Panc1 (cell line): ENCODE data around the gene COL16A1. TPM values are rescaled to one million over a fixed set of nuclear protein-coding genes. Genes with fewer than 3 reads are reported as not detected.

Experiments
- ATAC-seq: fragments of 200-7000 bp; cut with Tn5 transposase; 2 replicates; pipeline ENCODE4 v1.9.1; 2020; ENCODE audit warnings: mild to moderate bottlenecking, moderate library complexity
- BruUV-seq: library from RNA; stranded (reverse); fragments of 400-500 nt; replicated peaks from 2 replicates; lab custom pipeline; 2021; lab: Mats Ljungman, UMichigan
- CTCF ChIA-PET: fragments of 300-600 bp; sonication (Branson Sonifier 250); formaldehyde crosslinking; loops from one replicate; lab custom pipeline; 2022; ENCODE audit warnings: antibody characterized with exemption; lab: Charles Lee
- POLR2A ChIA-PET: fragments of 300-600 bp; sonication (Branson Sonifier 250); formaldehyde crosslinking; loops from one replicate; lab custom pipeline; 2022; ENCODE audit warnings: antibody characterized with exemption; lab: Charles Lee
- DNase-seq: peaks from one replicate; pipeline ENCODE4 v3.0.0-alpha.2; 2010; ENCODE audit warnings: low read depth, low spot score
- H3K27ac ChIP-seq: 2 replicates; pipeline ENCODE4 v1.5.1; 2011; ENCODE audit warnings: mild to moderate bottlenecking, low read length, inconsistent platforms
- H3K27me3 ChIP-seq: fragments of 200-500 bp; sonication (Bioruptor generic); 2 replicates; pipeline ENCODE4 v1.6.0; 2014; ENCODE audit warnings: low read length, inconsistent platforms; ENCODE audit not compliant: control insufficient read depth, insufficient read depth
- H3K36me3 ChIP-seq: fragments of 200-500 bp; sonication (Bioruptor generic); 2 replicates; pipeline ENCODE4 v1.5.1; 2014; ENCODE audit warnings: inconsistent platforms, mild to moderate bottlenecking, low read length, moderate library complexity; ENCODE audit not compliant: control insufficient read depth, insufficient read depth
- H3K4me1 ChIP-seq: 2 replicates; pipeline ENCODE4 v1.5.1; 2011; ENCODE audit warnings: inconsistent platforms, mild to moderate bottlenecking, low read length, moderate library complexity; ENCODE audit not compliant: control insufficient read depth, insufficient read depth
- H3K4me3 ChIP-seq, 2 experiments: 2 replicates each; pipeline ENCODE4 v1.5.1; 2011 to 2012; ENCODE audit warnings: low read depth in 2 of 2, low read length in 2 of 2, mild to moderate bottlenecking in 2 of 2, inconsistent platforms in 1 of 2, moderate library complexity in 1 of 2
- H3K9me3 ChIP-seq: fragments of 200-500 bp; sonication (Bioruptor generic); 2 replicates; pipeline ENCODE4 v1.5.1; 2014; ENCODE audit warnings: low read depth, mild to moderate bottlenecking, inconsistent platforms, low read length, moderate library complexity; ENCODE audit not compliant: control insufficient read depth, insufficient read depth
- POLR2AphosphoS5 ChIP-seq: IDR thresholded peaks from 2 replicates; pipeline ENCODE4 v1.6.1; 2012; ENCODE audit warnings: mild to moderate bottlenecking, low read depth, low read length, moderate library complexity
- SIN3A ChIP-seq: IDR thresholded peaks from 2 replicates; pipeline ENCODE4 v1.6.1; 2012; ENCODE audit warnings: low read depth, mild to moderate bottlenecking, low read length, moderate library complexity, borderline replicate concordance; ENCODE audit not compliant: insufficient read depth
- TCF7L2 ChIP-seq: IDR thresholded peaks from 2 replicates; pipeline ENCODE4 v1.6.1; 2011; ENCODE audit warnings: mild to moderate bottlenecking, low read depth, low read length, inconsistent platforms
- in situ Hi-C: cut with HindIII; loops from 2 replicates; pipeline ENCODE4 v1.10.0; 2016; ENCODE audit warnings: low sequenced_read_pairs, low pct_unique_long_range_greater_than_20kb
- intact Hi-C: fragments of 100-400 bp; cut with micrococcal nuclease; formaldehyde crosslinking; loops from one replicate; pipeline ENCODE4 v1.10.0; 2022; ENCODE audit not compliant: unreplicated experiment
- total RNA-seq: library from RNA; stranded (reverse); gene quantifications from one replicate; pipeline ENCODE4 v1.2.1, GENCODE V29; 2021; ENCODE audit not compliant: unreplicated experiment
- TF ChIP-seq, protein P1 (sequence below): fragments of 450-650 bp; IDR thresholded peaks from 2 replicates; pipeline ENCODE4 v1.5.1; 2017; ENCODE audit warnings: mild to moderate bottlenecking
- TF ChIP-seq, protein P2 (sequence below), 2 experiments: IDR thresholded peaks; 2 replicates each; pipeline ENCODE4 v1.6.1; 2011 to 2012; ENCODE audit warnings: low read depth in 2 of 2, control low read depth in 1 of 2, low read length in 1 of 2, mild to moderate bottlenecking in 1 of 2, moderate library complexity in 1 of 2; ENCODE audit not compliant: insufficient read depth in 1 of 2

Gene COL16A1
- total RNA-seq, 1 experiment from 2014 or later: 7.6 TPM

DNA sequence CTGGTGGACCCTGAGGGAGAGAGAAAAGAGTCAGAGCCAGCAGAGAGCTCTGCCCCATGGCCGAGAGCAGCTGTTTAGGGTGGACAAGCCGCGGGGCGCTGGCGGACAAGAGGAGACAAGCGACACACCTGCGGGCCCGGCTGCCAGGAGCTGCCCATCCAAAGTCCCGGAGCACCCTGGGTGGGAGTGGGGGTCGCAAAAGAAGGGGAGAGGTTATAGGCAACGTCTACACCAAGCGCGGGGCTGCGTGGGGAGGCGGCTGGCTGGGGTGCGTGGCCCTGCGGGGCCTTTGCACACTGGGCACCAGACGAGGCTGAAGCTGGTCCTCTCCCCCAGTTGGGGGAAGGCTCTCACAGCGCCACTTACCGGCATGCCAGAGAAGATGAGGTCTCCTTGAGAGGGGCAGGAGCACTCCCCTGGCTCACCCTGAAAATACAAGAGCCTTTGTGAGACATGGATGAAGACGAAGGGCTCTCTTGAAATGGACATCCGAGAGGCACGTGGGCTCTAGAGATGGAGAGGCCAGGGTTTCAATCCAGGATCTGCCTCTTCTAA, 24.1 kb downstream of the COL16A1 start:
- Histone ChIP-seq H3K9me3 (no peaks in the 10 kb centered on the region), H3K27me3 (no peaks in the 10 kb centered on the region), H3K36me3 (no peaks in the 10 kb centered on the region), H3K27ac (no peak overlapping the region), H3K4me3 (no peak overlapping the region), H3K4me1 (no peaks in the 10 kb centered on the region; the same call in 1 of the 2 replicates)
- ChIA-PET POLR2A (no interaction called here), CTCF (interaction anchor here (0.5 kb wide), 1 partner anchor 63 kb away, joined by 21 read pairs; no protein-coding TSS in a partner anchor)
- ATAC-seq (no peak), DNase-seq (no peak)
- intact Hi-C loops: no loop called here
- in situ Hi-C loops: no loop called here
- BruUV-seq: no TSS peak
- no peak for TF ChIP-seq TCF7L2
- TF ChIP-seq SIN3A: no peak

GRCh38 chr1:31679091-31679490, 24.7 kb downstream of the COL16A1 start:
- ATAC-seq (no peak), DNase-seq (no peak)
- Histone ChIP-seq H3K4me1 (no peaks in the 10 kb centered on the region; the same call in 1 of the 2 replicates), H3K36me3 (no peaks in the 10 kb centered on the region), H3K27me3 (no peaks in the 10 kb centered on the region), H3K4me3 (no peak overlapping the region), H3K9me3 (no peaks in the 10 kb centered on the region), H3K27ac (no peak overlapping the region)
- BruUV-seq: no TSS peak
- ChIA-PET CTCF (no interaction called here), POLR2A (no interaction called here)
- in situ Hi-C loops (no loop called here), intact Hi-C loops (no loop called here)
- TF ChIP-seq, protein P1, sequence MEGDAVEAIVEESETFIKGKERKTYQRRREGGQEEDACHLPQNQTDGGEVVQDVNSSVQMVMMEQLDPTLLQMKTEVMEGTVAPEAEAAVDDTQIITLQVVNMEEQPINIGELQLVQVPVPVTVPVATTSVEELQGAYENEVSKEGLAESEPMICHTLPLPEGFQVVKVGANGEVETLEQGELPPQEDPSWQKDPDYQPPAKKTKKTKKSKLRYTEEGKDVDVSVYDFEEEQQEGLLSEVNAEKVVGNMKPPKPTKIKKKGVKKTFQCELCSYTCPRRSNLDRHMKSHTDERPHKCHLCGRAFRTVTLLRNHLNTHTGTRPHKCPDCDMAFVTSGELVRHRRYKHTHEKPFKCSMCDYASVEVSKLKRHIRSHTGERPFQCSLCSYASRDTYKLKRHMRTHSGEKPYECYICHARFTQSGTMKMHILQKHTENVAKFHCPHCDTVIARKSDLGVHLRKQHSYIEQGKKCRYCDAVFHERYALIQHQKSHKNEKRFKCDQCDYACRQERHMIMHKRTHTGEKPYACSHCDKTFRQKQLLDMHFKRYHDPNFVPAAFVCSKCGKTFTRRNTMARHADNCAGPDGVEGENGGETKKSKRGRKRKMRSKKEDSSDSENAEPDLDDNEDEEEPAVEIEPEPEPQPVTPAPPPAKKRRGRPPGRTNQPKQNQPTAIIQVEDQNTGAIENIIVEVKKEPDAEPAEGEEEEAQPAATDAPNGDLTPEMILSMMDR: no peak
- TF ChIP-seq, protein P2, sequence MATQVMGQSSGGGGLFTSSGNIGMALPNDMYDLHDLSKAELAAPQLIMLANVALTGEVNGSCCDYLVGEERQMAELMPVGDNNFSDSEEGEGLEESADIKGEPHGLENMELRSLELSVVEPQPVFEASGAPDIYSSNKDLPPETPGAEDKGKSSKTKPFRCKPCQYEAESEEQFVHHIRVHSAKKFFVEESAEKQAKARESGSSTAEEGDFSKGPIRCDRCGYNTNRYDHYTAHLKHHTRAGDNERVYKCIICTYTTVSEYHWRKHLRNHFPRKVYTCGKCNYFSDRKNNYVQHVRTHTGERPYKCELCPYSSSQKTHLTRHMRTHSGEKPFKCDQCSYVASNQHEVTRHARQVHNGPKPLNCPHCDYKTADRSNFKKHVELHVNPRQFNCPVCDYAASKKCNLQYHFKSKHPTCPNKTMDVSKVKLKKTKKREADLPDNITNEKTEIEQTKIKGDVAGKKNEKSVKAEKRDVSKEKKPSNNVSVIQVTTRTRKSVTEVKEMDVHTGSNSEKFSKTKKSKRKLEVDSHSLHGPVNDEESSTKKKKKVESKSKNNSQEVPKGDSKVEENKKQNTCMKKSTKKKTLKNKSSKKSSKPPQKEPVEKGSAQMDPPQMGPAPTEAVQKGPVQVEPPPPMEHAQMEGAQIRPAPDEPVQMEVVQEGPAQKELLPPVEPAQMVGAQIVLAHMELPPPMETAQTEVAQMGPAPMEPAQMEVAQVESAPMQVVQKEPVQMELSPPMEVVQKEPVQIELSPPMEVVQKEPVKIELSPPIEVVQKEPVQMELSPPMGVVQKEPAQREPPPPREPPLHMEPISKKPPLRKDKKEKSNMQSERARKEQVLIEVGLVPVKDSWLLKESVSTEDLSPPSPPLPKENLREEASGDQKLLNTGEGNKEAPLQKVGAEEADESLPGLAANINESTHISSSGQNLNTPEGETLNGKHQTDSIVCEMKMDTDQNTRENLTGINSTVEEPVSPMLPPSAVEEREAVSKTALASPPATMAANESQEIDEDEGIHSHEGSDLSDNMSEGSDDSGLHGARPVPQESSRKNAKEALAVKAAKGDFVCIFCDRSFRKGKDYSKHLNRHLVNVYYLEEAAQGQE (IDR thresholded peaks at IDR 0.05; ENCODE audit: insufficient read depth in 1 of 2, low read depth in 2 of 2, low read length in 1 of 2): no peak
- TF ChIP-seq POLR2AphosphoS5: no peak
- no peak for TF ChIP-seq TCF7L2
- no peak for TF ChIP-seq SIN3A

GRCh38 chr1:31678681-31679080, 25.1 kb downstream of the COL16A1 start:
- ATAC-seq: no peak
- BruUV-seq: no TSS peak
- Histone ChIP-seq H3K4me3 (no peak overlapping the region), H3K9me3 (no peaks in the 10 kb centered on the region), H3K27me3 (no peaks in the 10 kb centered on the region), H3K4me1 (no peaks in the 10 kb centered on the region; the same call in 1 of the 2 replicates), H3K36me3 (no peaks in the 10 kb centered on the region), H3K27ac (no peak overlapping the region)
- intact Hi-C loops (no loop called here), in situ Hi-C loops (no loop called here)
- TF ChIP-seq POLR2AphosphoS5 (no peak), SIN3A (no peak), TCF7L2 (no peak)
- TF ChIP-seq, protein P1: no peak
- TF ChIP-seq, protein P2 (IDR thresholded peaks at IDR 0.05; ENCODE audit: insufficient read depth in 1 of 2, low read depth in 2 of 2, low read length in 1 of 2): no peak
- no peak for DNase-seq
- ChIA-PET POLR2A (no interaction called here), CTCF (no interaction called here)
